SJCRH30 (cell line): ENCODE measurements around the gene ITGB1. TPM values are rescaled to one million over a fixed set of nuclear protein-coding genes. Genes with fewer than 3 reads are reported as not detected.
"Not testable (repeated sequence)": the region's sequence is repeated elsewhere in the genome, so short reads cannot be mapped to it uniquely, and the experiment has no call there.

Experiments
- DNase-seq, 2 experiments: peaks; one replicate each; pipeline ENCODE4 v3.0.0-alpha.2; 2015 to 2020
- H3K27ac ChIP-seq: fragments of 250-450 bp; sonication (Bioruptor Pico); 2 replicates; pipeline ENCODE4 v1.5.1; 2020; ENCODE audit warnings: mild to moderate bottlenecking, moderate library complexity
- H3K27me3 ChIP-seq: fragments of 250-450 bp; sonication (Bioruptor Pico); 2 replicates; pipeline ENCODE4 v1.5.1; 2020; ENCODE audit warnings: mild to moderate bottlenecking, moderate library complexity
- H3K36me3 ChIP-seq: fragments of 250-450 bp; sonication (Bioruptor Pico); 2 replicates; pipeline ENCODE4 v1.5.1; 2020; ENCODE audit warnings: mild to moderate bottlenecking, moderate library complexity
- H3K4me1 ChIP-seq: fragments of 250-450 bp; sonication (Bioruptor Pico); 2 replicates; pipeline ENCODE4 v1.5.1; 2020; ENCODE audit warnings: mild to moderate bottlenecking, moderate library complexity
- H3K4me3 ChIP-seq: fragments of 250-450 bp; sonication (Bioruptor Pico); 2 replicates; pipeline ENCODE4 v1.5.1; 2020; ENCODE audit warnings: mild to moderate bottlenecking, moderate library complexity
- H3K9me3 ChIP-seq: fragments of 250-450 bp; sonication (Bioruptor Pico); replicated peaks from 2 replicates; pipeline ENCODE4 v1.5.1; 2020; ENCODE audit warnings: mild to moderate bottlenecking, moderate library complexity
- total RNA-seq: library from RNA; depleted of rRNA; stranded (reverse); fragments of >200 nt; shearing (Covaris generic); gene quantifications from 2 replicates; pipeline ENCODE4 v1.2.3, GENCODE V29; 2014

ITGB1 gene
- total RNA-seq, 1 experiment from 2014 or later = 339 TPM

DNA sequence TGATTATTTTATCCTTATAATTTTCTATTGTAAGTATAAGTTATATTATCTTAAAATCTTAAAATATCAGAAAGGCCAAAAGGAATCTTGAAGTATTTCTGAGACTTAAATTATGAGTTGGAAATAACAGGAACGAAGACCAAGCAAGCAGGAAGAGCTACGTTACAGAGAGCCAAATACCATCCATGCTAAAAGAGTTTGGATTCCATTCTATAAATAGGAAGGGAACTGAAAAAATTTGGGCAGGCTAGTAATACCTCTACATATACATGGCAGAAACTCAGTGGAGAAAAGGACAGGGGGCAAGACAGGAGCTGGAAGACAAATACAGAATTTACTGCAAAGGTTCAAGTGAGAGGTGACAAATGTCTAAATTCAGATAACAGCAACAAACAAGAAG lies 16.7 kb downstream of the ITGB1 start:
- Histone ChIP-seq H3K4me1 (peaks cover 17% of the 10 kb centered on the region), H3K27ac (no peak overlapping the region), H3K4me3 (no peak overlapping the region), H3K27me3 (no peaks in the 10 kb centered on the region), H3K36me3 (peaks cover 5% of the 10 kb centered on the region), H3K9me3 (no peaks in the 10 kb centered on the region)
- no peak for DNase-seq

DNA sequence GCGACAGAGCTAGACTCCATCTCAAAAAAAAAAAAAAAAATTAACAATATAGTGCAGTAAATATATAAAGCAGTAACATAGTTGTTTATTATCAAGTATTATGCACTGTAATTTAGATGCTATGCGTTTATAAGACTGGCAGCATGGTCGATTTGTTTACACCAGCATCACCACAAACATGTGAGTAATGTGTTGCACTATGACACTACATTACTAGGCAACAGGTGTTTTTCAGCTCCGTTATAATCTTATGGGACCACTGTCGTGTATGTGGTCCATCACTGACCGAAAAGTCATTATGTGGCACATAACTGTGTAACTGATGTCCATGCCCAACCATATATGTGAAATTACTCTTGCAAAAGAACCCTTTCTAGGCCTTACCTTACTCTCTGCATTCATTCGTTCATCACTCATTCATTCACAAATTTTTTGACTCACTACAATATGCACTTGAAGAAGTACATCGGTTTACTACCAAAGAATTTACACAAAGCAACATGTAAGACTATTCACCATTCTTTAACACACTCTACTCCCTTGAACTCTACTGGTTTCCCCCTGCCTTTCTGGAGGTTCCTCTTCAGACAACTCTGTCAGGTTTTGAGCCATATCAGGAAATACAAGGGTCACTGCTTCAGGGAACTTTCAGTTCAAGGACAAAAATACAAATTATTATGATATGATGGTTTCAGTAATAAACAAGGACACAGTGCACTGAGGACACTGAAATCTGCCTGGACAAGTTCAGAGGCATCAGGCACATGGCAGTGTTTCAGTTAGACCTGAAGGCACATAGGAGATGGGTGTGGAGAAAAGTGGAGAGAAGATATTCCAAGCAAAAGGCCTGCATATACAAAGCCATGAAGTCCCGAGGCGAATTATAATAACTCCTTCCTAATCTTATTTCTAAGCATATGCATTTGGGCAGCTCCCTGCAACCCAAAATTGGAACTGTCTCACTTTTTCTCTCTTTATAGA lies 17.4 kb downstream of the ITGB1 start:
- Histone ChIP-seq H3K9me3 (no peaks in the 10 kb centered on the region), H3K36me3 (peaks cover 5% of the 10 kb centered on the region), H3K4me3 (no peak overlapping the region), H3K4me1 (peaks cover 17% of the 10 kb centered on the region), H3K27ac (no peak overlapping the region), H3K27me3 (no peaks in the 10 kb centered on the region)
- DNase-seq = no peak

DNA sequence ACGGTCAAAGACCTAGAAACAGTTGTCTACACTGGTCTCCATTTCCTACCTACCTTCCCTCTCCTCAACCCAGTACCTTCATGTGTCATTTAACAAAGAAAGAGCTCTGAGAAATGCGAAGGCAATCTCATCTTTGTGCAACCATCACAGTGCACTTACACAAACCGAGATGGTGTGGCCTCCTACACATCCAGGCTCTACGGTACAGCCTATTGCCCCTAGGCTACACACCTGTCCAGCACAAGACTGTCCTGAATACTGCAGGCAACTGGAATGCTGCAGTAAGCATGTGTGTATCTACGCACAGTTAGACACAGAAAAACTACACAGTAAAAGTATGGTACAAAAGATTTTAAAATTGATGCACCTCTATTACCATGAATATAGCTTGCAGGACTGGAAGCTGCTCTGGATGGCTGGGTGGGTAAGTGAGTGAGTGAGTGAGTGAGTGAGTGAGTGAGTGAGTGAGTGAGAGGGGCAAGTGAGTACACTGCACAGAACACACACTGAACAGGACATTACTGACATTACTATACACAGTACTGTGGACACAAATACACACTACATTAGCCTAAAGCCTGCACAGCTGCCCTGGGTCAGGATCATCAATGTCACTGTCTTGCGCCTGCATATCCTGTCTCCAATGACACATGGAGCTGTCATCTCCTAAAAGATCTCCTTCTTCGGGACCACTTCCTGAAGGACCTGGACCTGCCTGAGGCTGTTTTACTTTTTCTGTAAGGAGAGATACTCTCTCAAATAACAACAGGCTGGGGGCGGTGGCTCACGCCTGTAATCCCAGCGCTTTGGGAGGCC lies 18.5 kb downstream of the ITGB1 start:
- peak overlapping the region; percentile 22; the same call in 1 of the 2 replicates for H3K4me3 ChIP-seq

DNA sequence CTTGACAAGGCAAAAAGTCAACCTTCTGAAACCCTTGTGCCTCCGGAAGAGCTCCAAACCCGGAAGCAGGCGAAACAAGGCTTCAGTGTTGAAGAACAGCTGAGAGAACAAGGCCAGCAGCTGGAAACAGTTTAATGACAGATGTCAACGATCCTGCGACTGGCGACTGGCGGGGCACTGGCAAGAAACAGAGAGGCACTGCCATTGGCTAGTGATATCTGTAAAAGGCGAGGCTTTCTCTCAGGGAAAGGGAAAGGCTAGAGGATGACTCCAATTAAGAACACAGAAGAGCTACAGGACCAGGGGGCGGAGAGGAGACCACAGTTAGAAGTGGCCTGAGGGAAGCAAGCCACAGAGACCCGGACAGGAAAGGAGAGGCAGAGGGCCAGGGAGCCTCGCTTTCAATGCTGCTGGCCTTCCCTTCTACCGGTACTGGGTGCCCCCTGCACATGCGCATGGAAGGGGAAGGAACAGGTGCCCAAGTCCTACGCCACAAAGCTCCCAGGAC lies 19.4 kb downstream of the ITGB1 start:
- H3K4me1 ChIP-seq = peaks cover 17% of the 10 kb centered on the region

More for the DNA sequence above, 18.5 kb downstream of the ITGB1 start:
- Histone ChIP-seq H3K27ac (peak overlapping the region; percentile 55), H3K9me3 (no peaks in the 10 kb centered on the region), H3K27me3 (no peaks in the 10 kb centered on the region), H3K4me1 (peaks cover 17% of the 10 kb centered on the region), H3K36me3 (peaks cover 7% of the 10 kb centered on the region)
- DNase-seq = peak in 1 of 2 experiments; percentile 32

DNA sequence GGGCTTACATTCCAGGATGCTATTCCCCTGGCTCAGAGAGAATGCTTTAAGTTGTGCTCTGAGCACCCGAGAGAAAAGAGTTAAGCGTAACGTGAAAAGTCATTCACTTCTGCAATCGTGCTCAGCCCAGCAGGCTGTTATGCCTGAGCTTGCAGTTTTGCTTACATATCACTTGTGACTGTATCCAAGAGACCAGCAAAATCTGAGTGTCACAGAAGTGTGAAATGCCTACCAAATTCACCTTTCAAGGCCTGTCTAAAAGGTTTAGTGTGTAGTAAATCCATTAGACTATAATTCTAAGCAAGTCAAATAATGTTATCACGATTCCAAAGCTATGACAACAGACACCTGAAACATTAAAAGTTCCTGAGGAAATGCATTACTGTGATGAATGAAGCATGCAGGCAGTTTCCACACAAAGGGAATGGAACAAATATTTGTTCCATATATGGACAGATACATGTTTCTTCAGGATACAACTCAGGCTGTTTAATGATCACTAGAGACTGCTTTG lies 20.1 kb downstream of the ITGB1 start:
- H3K36me3 ChIP-seq = peaks cover 19% of the 10 kb centered on the region
- no peaks in the 10 kb centered on the region for H3K9me3 ChIP-seq
- DNase-seq = no peak
- H3K27ac ChIP-seq = peak overlapping the region; percentile 55
- peaks cover 17% of the 10 kb centered on the region for H3K4me1 ChIP-seq
- H3K4me3 ChIP-seq = peak overlapping the region; percentile 22
- no peaks in the 10 kb centered on the region for H3K27me3 ChIP-seq

More for the DNA sequence above, 19.4 kb downstream of the ITGB1 start:
- H3K36me3 ChIP-seq = peaks cover 14% of the 10 kb centered on the region
- H3K4me3 ChIP-seq = peak overlapping the region; percentile 22
- H3K27me3 ChIP-seq = no peaks in the 10 kb centered on the region
- peak; percentile 73 to 86 for DNase-seq
- H3K9me3 ChIP-seq = no peaks in the 10 kb centered on the region
- peak overlapping the region; percentile 55 for H3K27ac ChIP-seq

DNA sequence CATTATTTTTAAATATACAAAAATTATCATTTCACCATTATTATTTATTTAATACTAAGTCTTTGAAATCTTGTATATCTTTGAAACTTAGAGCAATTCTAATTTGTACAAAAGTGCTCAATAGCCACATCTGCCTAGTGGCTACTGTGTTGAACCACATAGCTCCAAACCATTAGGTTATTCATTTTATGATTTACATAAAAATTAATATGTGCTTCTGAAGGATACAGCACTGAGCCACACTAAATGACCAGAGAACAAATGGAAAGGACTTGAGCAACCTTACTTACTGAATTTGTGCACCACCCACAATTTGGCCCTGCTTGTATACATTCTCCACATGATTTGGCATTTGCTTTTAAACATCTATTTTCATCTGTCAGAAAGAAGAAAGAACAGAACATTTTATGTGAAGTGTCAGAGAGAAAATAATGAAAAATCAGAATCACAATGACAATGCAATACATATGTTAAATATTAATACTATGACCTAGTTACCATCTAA lies 25.8 kb downstream of the ITGB1 start:
- Histone ChIP-seq H3K27ac (no peak overlapping the region), H3K4me1 (no peaks in the 10 kb centered on the region), H3K4me3 (no peak overlapping the region), H3K27me3 (no peaks in the 10 kb centered on the region), H3K36me3 (peaks cover 61% of the 10 kb centered on the region), H3K9me3 (no peaks in the 10 kb centered on the region)
- DNase-seq = no peak

DNA sequence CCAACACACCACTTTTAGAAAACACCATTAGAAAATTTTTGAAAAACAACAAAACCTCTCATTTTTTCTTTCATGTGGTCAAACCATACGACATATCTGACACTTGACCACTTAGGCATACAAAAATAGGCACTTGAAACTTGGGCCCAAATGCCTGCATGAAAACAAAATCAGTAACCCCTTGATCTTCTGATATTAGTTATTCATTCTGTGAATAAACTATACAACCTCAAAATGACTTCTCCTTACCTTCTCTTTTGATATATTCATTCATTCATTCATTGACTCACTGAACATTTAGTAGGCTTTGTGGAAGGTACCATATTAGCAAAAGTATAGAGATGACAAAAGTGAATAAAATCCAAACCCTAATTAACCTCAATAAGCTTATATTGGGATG lies 26.4 kb downstream of the ITGB1 start:
- Histone ChIP-seq H3K4me1 (no peaks in the 10 kb centered on the region), H3K4me3 (no peak overlapping the region), H3K27me3 (no peaks in the 10 kb centered on the region), H3K27ac (no peak overlapping the region), H3K9me3 (no peaks in the 10 kb centered on the region; the same call in 1 of the 2 replicates), H3K36me3 (peaks cover 67% of the 10 kb centered on the region)
- no peak for DNase-seq

DNA sequence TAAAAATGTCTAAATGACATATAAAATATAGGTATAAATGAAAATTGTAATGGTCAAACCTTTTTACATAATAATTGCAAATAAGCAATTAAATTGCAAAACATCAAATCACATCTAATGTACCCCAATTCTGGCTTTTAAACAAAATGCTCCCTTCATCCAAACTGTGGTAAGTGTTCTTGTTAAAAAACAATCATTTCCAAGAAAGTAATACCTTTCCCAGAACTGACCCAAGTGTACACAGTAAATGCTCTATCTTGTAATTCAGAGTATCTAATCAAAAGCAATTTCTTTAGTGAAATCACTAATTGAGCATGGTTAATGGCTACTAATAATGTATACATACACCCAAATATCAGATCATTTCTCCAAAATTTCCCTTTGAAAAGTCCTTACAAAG lies 28.0 kb downstream of the ITGB1 start:
- no peak for DNase-seq
- H3K4me3 ChIP-seq = no peak overlapping the region
- peaks cover 81% of the 10 kb centered on the region for H3K36me3 ChIP-seq
- H3K9me3 ChIP-seq = no peaks in the 10 kb centered on the region; the same call in 1 of the 2 replicates
- H3K27me3 ChIP-seq = no peaks in the 10 kb centered on the region
- no peaks in the 10 kb centered on the region for H3K4me1 ChIP-seq
- H3K27ac ChIP-seq = no peak overlapping the region

DNA sequence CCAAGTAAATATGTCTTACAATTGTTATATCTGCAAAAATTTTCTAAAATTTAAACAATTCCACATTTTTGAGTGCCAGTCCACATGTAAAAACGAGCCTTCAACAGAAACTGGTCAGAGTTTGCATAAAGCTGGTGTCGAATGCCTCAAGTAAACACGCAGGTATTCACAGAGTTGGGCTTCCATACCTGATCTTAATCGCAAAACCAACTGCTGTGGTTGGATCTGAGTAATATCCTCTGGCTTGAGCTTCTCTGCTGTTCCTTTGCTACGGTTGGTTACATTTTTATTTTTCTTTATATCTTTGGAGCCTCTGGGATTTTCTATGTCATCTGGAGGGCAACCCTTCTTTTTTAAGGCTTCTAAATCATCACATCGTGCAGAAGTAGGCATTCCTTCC lies 28.4 kb downstream of the ITGB1 start:
- Histone ChIP-seq H3K4me3 (no peak overlapping the region), H3K36me3 (peaks cover 77% of the 10 kb centered on the region), H3K4me1 (no peaks in the 10 kb centered on the region), H3K9me3 (no peaks in the 10 kb centered on the region; the same call in 1 of the 2 replicates), H3K27me3 (no peaks in the 10 kb centered on the region), H3K27ac (no peak overlapping the region)
- no peak for DNase-seq

DNA sequence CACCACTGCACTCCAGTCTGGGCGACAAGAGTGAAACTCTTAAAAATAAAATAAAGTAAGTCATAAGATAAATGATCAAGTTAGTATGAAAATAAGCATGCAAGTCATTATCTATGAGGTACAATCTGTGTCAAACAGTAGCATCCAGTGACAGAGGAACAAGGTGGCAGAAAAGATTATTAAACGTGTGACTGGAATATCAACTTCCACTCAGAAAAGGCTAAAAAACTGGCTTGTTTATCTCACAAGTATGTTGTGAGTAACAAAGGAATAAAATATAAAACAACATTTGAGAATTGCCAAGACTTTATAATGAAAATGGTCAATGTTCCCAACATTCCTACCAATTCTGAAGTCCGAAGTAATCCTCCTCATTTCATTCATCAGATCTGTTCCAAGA lies 30.3 kb downstream of the ITGB1 start:
- Histone ChIP-seq H3K27me3 (no peaks in the 10 kb centered on the region), H3K36me3 (peaks cover 71% of the 10 kb centered on the region), H3K4me3 (no peak overlapping the region), H3K27ac (no peak overlapping the region), H3K4me1 (no peaks in the 10 kb centered on the region), H3K9me3 (no peaks in the 10 kb centered on the region; the same call in 1 of the 2 replicates)
- no peak for DNase-seq

DNA sequence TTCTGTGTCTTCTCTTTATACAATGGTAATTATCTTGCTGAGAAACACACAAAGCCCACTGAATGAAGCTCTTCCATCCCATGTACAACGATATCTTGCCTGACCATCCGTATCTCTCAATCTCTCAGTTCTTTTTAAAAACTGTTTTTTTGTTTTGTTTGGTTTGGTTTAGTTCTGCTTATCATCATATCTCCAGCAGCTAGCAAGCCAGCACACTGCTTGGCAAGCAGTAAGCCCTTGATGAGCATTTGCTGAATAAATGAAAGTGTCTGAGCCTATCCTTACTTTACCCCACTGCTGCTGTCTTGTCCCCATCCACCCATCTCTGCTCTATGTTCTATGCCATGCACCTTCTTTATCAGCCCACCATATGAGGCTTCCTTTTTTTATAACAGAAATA lies 34.2 kb downstream of the ITGB1 start:
- peaks cover 4% of the 10 kb centered on the region; the same call in 1 of the 2 replicates for H3K9me3 ChIP-seq
- peaks cover 78% of the 10 kb centered on the region for H3K36me3 ChIP-seq
- no peak for DNase-seq
- H3K4me1 ChIP-seq = no peaks in the 10 kb centered on the region
- no peak overlapping the region for H3K27ac ChIP-seq
- no peaks in the 10 kb centered on the region for H3K27me3 ChIP-seq
- no peak overlapping the region for H3K4me3 ChIP-seq

DNA sequence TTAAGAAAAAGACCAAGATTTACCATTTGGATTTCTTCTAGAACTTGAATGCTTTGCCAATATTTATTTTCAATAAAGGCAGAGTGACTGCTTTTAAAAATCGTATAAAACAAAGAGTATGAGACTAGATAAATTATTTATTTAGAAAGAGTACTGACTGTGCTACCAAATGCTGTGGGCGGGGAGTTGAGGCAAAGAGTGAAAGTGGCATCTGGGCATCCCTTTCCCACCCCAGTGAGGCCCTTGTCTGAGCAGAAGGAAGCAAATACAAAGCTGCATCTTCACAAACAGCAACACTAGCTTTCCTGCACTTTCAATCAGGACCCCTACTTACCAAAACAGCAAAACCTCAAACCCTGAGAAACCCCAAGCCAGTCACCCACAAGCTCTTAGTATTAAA lies 34.9 kb downstream of the ITGB1 start:
- no peaks in the 10 kb centered on the region for H3K27me3 ChIP-seq
- no peak overlapping the region for H3K4me3 ChIP-seq
- no peak for DNase-seq
- H3K4me1 ChIP-seq = no peaks in the 10 kb centered on the region
- H3K9me3 ChIP-seq = peaks cover 4% of the 10 kb centered on the region; the same call in 1 of the 2 replicates
- H3K36me3 ChIP-seq = peaks cover 79% of the 10 kb centered on the region
- no peak overlapping the region for H3K27ac ChIP-seq

DNA sequence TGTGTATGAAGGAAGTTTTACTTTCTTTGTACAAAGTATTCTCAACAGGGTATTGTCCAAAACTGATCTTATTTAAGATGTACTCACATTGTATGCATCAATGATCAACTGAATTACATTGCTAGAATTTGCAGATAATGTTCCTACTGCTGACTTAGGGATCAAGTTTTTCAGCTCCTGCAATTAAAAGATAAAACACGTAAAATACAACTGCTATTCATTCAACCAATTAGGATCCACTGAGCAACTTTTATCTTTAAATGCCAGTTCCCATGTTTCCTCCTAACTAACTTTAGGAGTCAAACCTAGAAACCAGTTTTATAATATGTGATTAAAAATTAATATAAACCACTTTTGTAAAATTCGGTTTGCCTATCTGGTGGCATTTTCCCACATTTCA lies 35.9 kb downstream of the ITGB1 start:
- Histone ChIP-seq H3K27ac (no peak overlapping the region), H3K9me3 (peaks cover 4% of the 10 kb centered on the region; the same call in 1 of the 2 replicates), H3K27me3 (no peaks in the 10 kb centered on the region), H3K4me3 (no peak overlapping the region), H3K4me1 (no peaks in the 10 kb centered on the region), H3K36me3 (peaks cover 77% of the 10 kb centered on the region)
- no peak for DNase-seq

DNA sequence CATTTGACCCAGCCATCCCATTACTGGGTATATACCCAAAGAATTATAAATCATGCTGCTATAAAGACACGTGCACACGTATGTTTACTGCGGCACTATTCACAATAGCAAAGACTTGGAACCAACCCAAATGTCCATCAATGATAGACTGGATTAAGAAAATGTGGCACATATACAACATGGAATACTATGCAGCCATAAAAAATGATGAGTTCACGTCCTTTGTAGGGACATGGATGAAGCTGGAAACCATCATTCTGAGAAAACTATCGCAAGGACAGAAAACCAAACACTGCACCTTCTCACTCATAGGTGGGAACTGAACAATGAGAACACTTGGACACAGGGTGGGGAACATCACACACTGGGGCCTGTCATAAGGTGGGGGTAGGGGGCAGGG lies 40.2 kb downstream of the ITGB1 start:
- H3K27ac ChIP-seq, H3K27me3 ChIP-seq, H3K4me3 ChIP-seq, DNase-seq, H3K4me1 ChIP-seq, H3K9me3 ChIP-seq: not testable (repeated sequence)
- peaks cover 65% of the 10 kb centered on the region for H3K36me3 ChIP-seq
